Activated CD8-positive, alpha-beta T cell treated with anti-CD3 and anti-CD28 coated beads for 36 hours (primary cell): ENCODE measurements around the gene PIAS4. TPM values are rescaled to one million over a fixed set of nuclear protein-coding genes. Genes with fewer than 3 reads are reported as not detected.

Experiments
- ATAC-seq: fragments of 200-7000 bp; cut with Tn5 transposase; one replicate; pipeline ENCODE4 v1.10.0; 2021; ENCODE audit warnings: mild to moderate bottlenecking, moderate library complexity
- CTCF ChIA-PET: fragments of 350-600 bp; sonication (Branson Sonifier 250); formaldehyde crosslinking; loops from one replicate; lab custom pipeline; 2021; ENCODE audit warnings: antibody characterized with exemption; lab: Charles Lee
- POLR2A ChIA-PET: fragments of 350-600 bp; sonication (Branson Sonifier 250); formaldehyde crosslinking; loops from one replicate; lab custom pipeline; 2021; ENCODE audit warnings: antibody characterized with exemption; lab: Charles Lee
- DNase-seq: peaks from one replicate; pipeline ENCODE4 v3.0.0-alpha.2; 2020
- H3K27ac Mint-ChIP-seq: one replicate; pipeline ENCODE4 v1.8.0; 2021; ENCODE audit warnings: mild to moderate bottlenecking, mixed read lengths
- H3K27me3 Mint-ChIP-seq: one replicate; pipeline ENCODE4 v1.8.0; 2021; ENCODE audit warnings: mixed read lengths
- H3K36me3 Mint-ChIP-seq: one replicate; pipeline ENCODE4 v1.8.0; 2021; ENCODE audit warnings: low read depth, mixed read lengths
- H3K4me1 Mint-ChIP-seq: one replicate; pipeline ENCODE4 v1.8.0; 2021; ENCODE audit warnings: low read depth, mixed read lengths
- H3K4me3 Mint-ChIP-seq: one replicate; pipeline ENCODE4 v1.8.0; 2021; ENCODE audit warnings: mild to moderate bottlenecking, moderate library complexity, mixed read lengths
- H3K9me3 Mint-ChIP-seq: one replicate; pipeline ENCODE4 v1.8.0; 2021; ENCODE audit warnings: mixed read lengths
- intact Hi-C: fragments of 100-400 bp; cut with micrococcal nuclease; formaldehyde crosslinking; loops from one replicate; pipeline ENCODE4 v1.10.0; 2022
- total RNA-seq, 2 experiments: library from RNA; stranded (reverse); gene quantifications; one replicate each; pipeline ENCODE4 v1.2.3, GENCODE V29; 2021
- TF ChIP-seq, protein P1 (sequence below): fragments of 200-600 bp; IDR thresholded peaks from one replicate; pipeline ENCODE4 v1.8.0; 2022; ENCODE audit warnings: antibody characterized with exemption, mild to moderate bottlenecking

The PIAS4 gene
- total RNA-seq, 2 experiments from 2014 or later: 22.2 TPM

DNA sequence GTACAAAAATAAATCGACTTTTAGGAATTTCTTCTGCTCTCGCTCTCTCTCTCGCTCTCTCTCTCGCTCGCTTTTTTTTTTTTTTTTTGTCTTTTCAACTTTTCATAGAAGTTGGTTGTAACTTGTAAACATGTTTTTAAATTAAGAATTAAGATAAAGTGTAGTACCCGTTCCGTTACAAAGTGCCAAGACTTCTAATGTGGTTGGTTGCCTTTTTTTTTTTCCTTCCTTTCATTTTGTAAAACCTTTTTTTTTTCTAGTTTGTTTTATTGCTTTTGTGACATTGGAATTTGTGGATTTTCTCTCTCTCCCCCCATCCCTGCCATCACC is 38.8 kb downstream of the PIAS4 start:
- intact Hi-C loops: no loop called here
- ChIA-PET POLR2A (interaction anchor here (0.6 to 1.7 kb wide), 2 partner anchors 13 to 51 kb away, joined by 3 to 5 read pairs; no protein-coding TSS in a partner anchor), CTCF (no interaction called here)
- TF ChIP-seq, protein P1, sequence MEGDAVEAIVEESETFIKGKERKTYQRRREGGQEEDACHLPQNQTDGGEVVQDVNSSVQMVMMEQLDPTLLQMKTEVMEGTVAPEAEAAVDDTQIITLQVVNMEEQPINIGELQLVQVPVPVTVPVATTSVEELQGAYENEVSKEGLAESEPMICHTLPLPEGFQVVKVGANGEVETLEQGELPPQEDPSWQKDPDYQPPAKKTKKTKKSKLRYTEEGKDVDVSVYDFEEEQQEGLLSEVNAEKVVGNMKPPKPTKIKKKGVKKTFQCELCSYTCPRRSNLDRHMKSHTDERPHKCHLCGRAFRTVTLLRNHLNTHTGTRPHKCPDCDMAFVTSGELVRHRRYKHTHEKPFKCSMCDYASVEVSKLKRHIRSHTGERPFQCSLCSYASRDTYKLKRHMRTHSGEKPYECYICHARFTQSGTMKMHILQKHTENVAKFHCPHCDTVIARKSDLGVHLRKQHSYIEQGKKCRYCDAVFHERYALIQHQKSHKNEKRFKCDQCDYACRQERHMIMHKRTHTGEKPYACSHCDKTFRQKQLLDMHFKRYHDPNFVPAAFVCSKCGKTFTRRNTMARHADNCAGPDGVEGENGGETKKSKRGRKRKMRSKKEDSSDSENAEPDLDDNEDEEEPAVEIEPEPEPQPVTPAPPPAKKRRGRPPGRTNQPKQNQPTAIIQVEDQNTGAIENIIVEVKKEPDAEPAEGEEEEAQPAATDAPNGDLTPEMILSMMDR: no peak
- ATAC-seq: no peak
- Mint-ChIP-seq H3K27me3 (no peaks in the 10 kb centered on the region), H3K36me3 (peaks cover 21% of the 10 kb centered on the region), H3K4me1 (peaks cover 17% of the 10 kb centered on the region), H3K4me3 (no peak overlapping the region), H3K27ac (peak overlapping the region; percentile 59), H3K9me3 (no peaks in the 10 kb centered on the region)
- no peak for DNase-seq

DNA sequence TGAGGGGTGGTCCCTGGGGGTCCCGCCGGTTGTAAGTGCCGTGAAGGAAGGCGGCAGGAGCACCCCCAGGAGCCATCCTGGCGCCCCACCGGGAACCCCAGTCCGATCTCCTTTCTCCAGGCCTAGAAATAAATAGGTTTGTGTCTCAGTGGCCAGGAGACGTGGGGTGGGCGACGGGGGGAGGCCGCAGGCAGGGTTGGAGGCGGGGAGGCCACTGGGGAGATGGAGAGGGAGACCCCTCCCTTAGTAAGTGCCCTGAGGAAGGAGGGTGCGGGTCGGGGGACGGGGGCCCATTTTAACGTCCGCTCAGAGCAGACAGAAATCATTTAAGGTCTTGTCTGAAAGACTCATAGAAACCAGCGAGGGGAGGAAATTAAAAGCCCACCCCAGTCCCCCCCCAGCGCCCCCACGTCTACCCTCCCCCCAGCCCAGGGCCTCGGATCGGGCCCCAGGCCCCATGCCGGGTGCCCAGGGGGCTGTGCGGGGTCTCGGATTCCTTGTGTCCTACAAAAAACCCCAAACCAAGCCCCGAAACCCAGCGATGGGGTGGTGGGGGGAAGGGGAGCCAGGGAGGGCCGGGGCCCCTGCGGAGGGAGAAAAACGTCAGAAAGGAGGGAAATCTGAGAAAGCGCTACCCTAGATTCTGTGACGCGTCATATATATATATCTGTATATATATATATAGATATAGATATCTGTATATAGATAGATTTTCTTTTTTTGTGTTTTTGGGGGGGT is 39.6 kb downstream of the PIAS4 start:
- no peaks in the 10 kb centered on the region for H3K27me3 Mint-ChIP-seq
- H3K4me3 Mint-ChIP-seq: no peak overlapping the region
- TF ChIP-seq, protein P1: no peak
- POLR2A ChIA-PET: no interaction called here
- H3K36me3 Mint-ChIP-seq: peaks cover 29% of the 10 kb centered on the region
- ATAC-seq: no peak
- CTCF ChIA-PET: no interaction called here
- H3K9me3 Mint-ChIP-seq: no peaks in the 10 kb centered on the region
- H3K4me1 Mint-ChIP-seq: peaks cover 25% of the 10 kb centered on the region
- H3K27ac Mint-ChIP-seq: no peak overlapping the region
- DNase-seq: no peak
- intact Hi-C loops: no loop called here

DNA sequence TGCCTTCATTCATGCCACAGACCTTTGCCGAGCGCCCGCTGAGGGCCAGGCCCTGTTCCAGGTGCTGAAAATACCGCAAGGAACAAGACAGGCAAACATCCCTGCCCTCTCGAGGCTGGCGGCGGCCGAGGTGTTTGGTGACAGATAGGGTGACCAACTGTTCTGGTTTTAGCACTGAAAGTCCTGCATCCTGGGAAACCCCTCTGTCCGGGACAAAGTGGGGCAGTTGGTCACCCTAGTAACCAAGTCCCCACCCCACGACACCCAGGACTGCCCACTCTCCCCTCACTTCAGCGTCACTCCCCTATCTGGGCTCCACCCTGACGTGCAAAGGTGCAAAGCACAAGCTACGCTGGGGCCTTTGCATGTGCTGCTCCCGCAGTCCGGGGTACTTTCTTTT is 41.9 kb downstream of the PIAS4 start:
- peaks cover 41% of the 10 kb centered on the region for H3K36me3 Mint-ChIP-seq
- TF ChIP-seq, protein P1: no peak
- CTCF ChIA-PET: no interaction called here
- H3K27me3 Mint-ChIP-seq: no peaks in the 10 kb centered on the region
- POLR2A ChIA-PET: interaction anchor here (0.6 to 1.5 kb wide), 3 partner anchors 10 to 981 kb away, joined by 3 to 4 read pairs (median 4); partner anchors contain the start of gene PIAS4
- DNase-seq (no peak), ATAC-seq (no peak)
- peak overlapping the region; percentile 21 for H3K27ac Mint-ChIP-seq
- H3K9me3 Mint-ChIP-seq: no peaks in the 10 kb centered on the region
- H3K4me1 Mint-ChIP-seq: peaks cover 39% of the 10 kb centered on the region
- intact Hi-C loops: no loop called here
- H3K4me3 Mint-ChIP-seq: no peak overlapping the region

DNA sequence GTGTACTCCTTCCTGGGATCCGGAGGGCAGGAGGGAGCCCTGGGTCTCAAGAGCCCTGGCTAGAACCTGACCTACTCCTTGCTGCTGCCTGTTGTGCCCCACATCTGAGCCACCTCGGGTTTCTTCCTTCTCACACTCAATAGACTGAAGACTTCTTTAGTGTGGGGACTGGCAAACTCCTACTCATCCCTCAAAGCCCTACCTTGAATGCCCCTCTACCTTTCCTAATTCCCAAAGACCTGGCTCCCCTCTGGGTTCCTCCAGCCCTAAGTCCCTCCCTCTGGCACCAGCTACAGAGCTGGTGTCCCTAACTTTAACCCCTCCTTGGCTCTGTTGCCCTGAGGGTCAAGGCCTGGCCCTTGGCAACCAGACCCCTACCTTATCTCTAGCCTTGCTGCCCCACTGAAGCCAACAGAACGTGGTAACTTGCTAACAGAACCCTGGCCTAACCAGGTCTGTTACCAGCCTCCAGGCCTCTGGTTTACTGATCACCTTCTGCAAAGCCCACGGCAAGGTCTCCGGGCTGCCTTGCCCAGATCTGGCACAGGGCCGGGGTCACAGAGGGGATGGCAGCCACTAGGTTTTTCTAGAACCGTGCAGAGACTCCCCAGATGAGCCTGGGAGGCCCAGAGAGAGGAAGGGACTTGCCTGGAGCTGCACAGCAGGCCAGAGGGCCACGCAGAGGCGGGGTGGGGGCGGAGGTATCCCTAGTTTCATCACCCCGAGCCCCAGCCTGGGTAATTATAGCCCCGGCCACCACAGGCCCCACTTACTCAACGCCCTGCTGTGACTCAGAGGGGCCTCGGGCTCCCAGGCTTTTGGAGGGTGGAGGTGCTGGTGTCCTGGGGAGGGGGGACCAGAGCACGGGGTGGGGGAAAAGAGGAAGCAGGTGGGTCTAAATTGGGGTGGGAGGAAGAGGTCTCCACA is 43.9 kb downstream of the PIAS4 start:
- Mint-ChIP-seq H3K27me3 (no peaks in the 10 kb centered on the region), H3K4me1 (peaks cover 40% of the 10 kb centered on the region), H3K4me3 (no peak overlapping the region), H3K27ac (peak overlapping the region; percentile 84), H3K36me3 (peaks cover 51% of the 10 kb centered on the region), H3K9me3 (no peaks in the 10 kb centered on the region)
- TF ChIP-seq, protein P1: no peak
- DNase-seq: peak; percentile 77
- peak; percentile 83 for ATAC-seq
- intact Hi-C loops: no loop called here
- ChIA-PET POLR2A (no interaction called here), CTCF (interaction anchor here (1.1 kb wide), 1 partner anchor 89 kb away, joined by 3 read pairs; no protein-coding TSS in a partner anchor)
